OCI-LY3 (cell line): ENCODE data around the gene GIPC2.

Source experiments
- H2AFZ ChIP-seq: fragments of 200-600, 300-600 bp; shearing (Covaris generic); 2 replicates; pipeline ENCODE4 v1.6.0; 2014; ENCODE audit warnings: antibody characterized with exemption, low read depth, low read length
- H3K27ac ChIP-seq: fragments of 200-600, 300-600 bp; sonication (generic); 2 replicates; pipeline ENCODE4 v1.5.1; 2014; ENCODE audit warnings: mild to moderate bottlenecking, low read length, moderate library complexity, mixed read lengths
- H3K27me3 ChIP-seq: fragments of 200-600, 300-600 bp; sonication (generic); 2 replicates; pipeline ENCODE4 v1.6.1; 2014; ENCODE audit warnings: low read depth, low read length, mixed read lengths
- H3K36me3 ChIP-seq: fragments of 200-600, 300-600 bp; sonication (generic); replicated peaks from 2 replicates; pipeline ENCODE3; 2014; ENCODE audit warnings: low read depth, low read length, mixed read lengths
- H3K4me1 ChIP-seq: fragments of 300-600, 200-600 bp; sonication (generic); 2 replicates; pipeline ENCODE4 v1.6.1; 2014; ENCODE audit warnings: low read length, mixed read lengths
- H3K4me2 ChIP-seq: fragments of 200-600, 300-600 bp; sonication (generic); 2 replicates; pipeline ENCODE4 v1.6.1; 2014; ENCODE audit warnings: low read length, mixed read lengths
- H3K4me3 ChIP-seq: fragments of 300-600, 200-600 bp; sonication (generic); 2 replicates; pipeline ENCODE4 v1.5.1; 2014; ENCODE audit warnings: antibody characterized with exemption, mild to moderate bottlenecking, low read length, moderate library complexity
- H3K79me2 ChIP-seq: fragments of 300-600, 200-600 bp; shearing (Covaris generic); 2 replicates; pipeline ENCODE4 v1.6.1; 2014; ENCODE audit warnings: mild to moderate bottlenecking, low read length, mixed read lengths
- H3K9ac ChIP-seq: fragments of 300-600, 200-600 bp; shearing (Covaris generic); 2 replicates; pipeline ENCODE4 v1.6.0; 2014; ENCODE audit warnings: mild to moderate bottlenecking, low read length, moderate library complexity
- H3K9me3 ChIP-seq: fragments of 200-600, 300-600 bp; shearing (Covaris generic); 2 replicates; pipeline ENCODE4 v1.6.1; 2014; ENCODE audit warnings: low read length, mixed read lengths; ENCODE audit not compliant: insufficient read depth
- H4K20me1 ChIP-seq: fragments of 200-600, 300-600 bp; sonication (generic); 2 replicates; pipeline ENCODE4 v1.6.1; 2016; ENCODE audit warnings: low read length, mixed read lengths; ENCODE audit not compliant: insufficient read depth
- CTCF ChIP-seq: fragments of 200-600, 300-600 bp; sonication (generic); IDR thresholded peaks from 2 replicates; pipeline ENCODE4 v1.5.1; 2014; ENCODE audit warnings: antibody characterized with exemption, low read length, low read depth
- EZH2phosphoT487 ChIP-seq: fragments of 200-600 bp; shearing (Covaris generic); IDR thresholded peaks from 2 replicates; pipeline ENCODE4 v1.6.1; 2018; ENCODE audit warnings: antibody characterized with exemption, mixed run types, low read depth

GIPC2 gene

DNA sequence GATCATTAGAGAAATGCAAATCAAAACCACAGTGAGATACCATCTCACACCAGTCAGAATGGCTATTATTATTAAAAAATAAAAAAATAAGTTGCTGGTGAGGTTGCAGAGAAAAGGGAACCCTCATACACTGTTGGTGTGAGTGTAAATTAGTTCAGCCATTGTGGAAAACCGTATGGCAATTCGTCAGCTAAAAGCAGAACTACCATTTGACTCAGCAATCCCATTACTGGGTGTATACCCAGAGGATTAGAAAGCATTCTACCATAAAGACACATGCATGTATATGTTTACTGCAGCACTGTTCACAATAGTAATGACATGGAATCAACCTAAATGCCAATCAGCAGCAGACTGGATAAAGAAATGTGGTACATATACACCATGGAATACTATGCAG, 42.2 kb downstream of the GIPC2 start:
- H3K4me3 ChIP-seq = no peak overlapping the region

GRCh38 chr1:78088486-78088885, 42.7 kb downstream of the GIPC2 start:
- Histone ChIP-seq H3K4me1 (no peaks in the 10 kb centered on the region), H3K36me3 (no peaks in the 10 kb centered on the region), H3K9me3 (no peaks in the 10 kb centered on the region), H3K9ac (no peak overlapping the region), H3K27me3 (no peaks in the 10 kb centered on the region), H3K79me2 (no peaks in the 10 kb centered on the region), H3K4me3 (no peak overlapping the region), H3K27ac (no peak overlapping the region), H2AFZ (no peak overlapping the region), H4K20me1 (no peaks in the 10 kb centered on the region), H3K4me2 (no peak overlapping the region)
- no peak for TF ChIP-seq EZH2phosphoT487
- TF ChIP-seq CTCF = no peak

More for the DNA sequence above, 42.2 kb downstream of the GIPC2 start:
- Histone ChIP-seq H3K4me2 (no peak overlapping the region), H3K27ac (no peak overlapping the region), H3K79me2 (no peaks in the 10 kb centered on the region), H4K20me1 (no peaks in the 10 kb centered on the region), H3K9ac (no peak overlapping the region), H2AFZ (no peak overlapping the region), H3K36me3 (no peaks in the 10 kb centered on the region), H3K9me3 (no peaks in the 10 kb centered on the region), H3K4me1 (no peaks in the 10 kb centered on the region), H3K27me3 (no peaks in the 10 kb centered on the region)
- TF ChIP-seq CTCF = no peak
- no peak for TF ChIP-seq EZH2phosphoT487

DNA sequence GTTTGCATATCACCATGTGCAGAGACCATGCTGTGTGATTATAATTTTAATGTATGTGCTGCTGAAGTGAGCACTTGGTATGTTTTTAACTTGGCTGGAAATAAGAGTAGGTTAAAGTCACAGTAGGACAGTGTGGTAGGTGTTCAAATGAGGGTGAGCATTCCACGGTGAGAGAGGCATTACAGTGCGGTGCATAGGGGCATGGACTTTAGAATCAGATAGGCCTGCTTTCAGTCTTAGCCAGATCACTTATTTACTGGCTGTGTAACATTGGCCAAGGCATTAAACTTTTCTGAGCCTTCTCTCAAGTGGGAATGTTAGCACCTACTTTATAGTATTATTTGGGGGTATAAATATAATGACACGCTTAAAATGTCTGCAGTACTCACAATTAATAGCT, 43.2 kb downstream of the GIPC2 start:
- Histone ChIP-seq H3K9me3 (no peaks in the 10 kb centered on the region), H3K9ac (no peak overlapping the region), H3K79me2 (no peaks in the 10 kb centered on the region), H2AFZ (no peak overlapping the region), H4K20me1 (no peaks in the 10 kb centered on the region), H3K4me2 (no peak overlapping the region), H3K27ac (no peak overlapping the region), H3K4me1 (no peaks in the 10 kb centered on the region), H3K36me3 (no peaks in the 10 kb centered on the region), H3K27me3 (no peaks in the 10 kb centered on the region), H3K4me3 (no peak overlapping the region)
- TF ChIP-seq CTCF (no peak), EZH2phosphoT487 (no peak)

DNA sequence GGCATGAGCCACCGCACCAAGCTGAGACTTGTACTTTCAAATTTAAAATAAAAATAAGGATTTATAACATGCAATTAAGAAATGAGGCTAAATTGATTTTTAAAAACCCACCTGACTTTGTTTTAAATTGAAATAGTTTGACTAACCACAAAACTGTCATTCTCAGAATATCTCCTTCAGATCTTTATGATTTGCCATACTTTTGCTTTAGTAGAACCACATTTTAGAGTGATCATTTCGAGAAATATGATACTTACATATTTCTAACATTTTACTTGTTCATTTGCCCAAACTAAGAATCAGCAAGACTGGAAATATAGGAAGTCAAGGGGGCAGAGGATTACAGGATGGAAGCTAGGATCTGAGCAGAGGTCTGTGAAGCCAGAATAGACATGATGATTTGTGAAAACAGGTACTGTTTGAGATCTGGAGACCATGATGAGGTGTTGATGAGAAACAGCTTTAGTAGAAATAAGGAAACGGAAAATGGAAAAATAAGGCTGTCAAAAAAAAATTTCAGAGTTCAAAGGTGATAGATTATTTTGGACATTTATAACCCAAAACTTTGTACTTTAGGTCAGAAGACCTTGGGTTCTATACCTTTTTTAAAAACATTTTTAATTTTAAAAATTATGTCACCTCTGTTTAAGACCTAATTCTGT, 44.8 kb downstream of the GIPC2 start:
- H3K4me2 ChIP-seq = no peak overlapping the region
- H3K27me3 ChIP-seq = no peaks in the 10 kb centered on the region
- H3K4me1 ChIP-seq = no peaks in the 10 kb centered on the region
- no peaks in the 10 kb centered on the region for H3K9me3 ChIP-seq
- H4K20me1 ChIP-seq = no peaks in the 10 kb centered on the region
- no peaks in the 10 kb centered on the region for H3K36me3 ChIP-seq
- H3K27ac ChIP-seq = no peak overlapping the region
- no peak for TF ChIP-seq CTCF
- no peak for TF ChIP-seq EZH2phosphoT487
- no peak overlapping the region for H3K4me3 ChIP-seq
- no peak overlapping the region for H3K9ac ChIP-seq
- H3K79me2 ChIP-seq = no peaks in the 10 kb centered on the region
- H2AFZ ChIP-seq = no peak overlapping the region
